Stimulated activated CD8-positive, alpha-beta memory T cell treated with anti-CD3 and anti-CD28 coated beads, Interleukin-12 subunit alpha, Interleukin-12 subunit beta, amount 100 ng/mL, for 1 hour (primary cell): Measurements from ENCODE around the gene KCNG4.

ENCODE experiments used
- DNase-seq: peaks from one replicate; pipeline ENCODE4 v3.0.0-alpha.2; 2020; ENCODE audit warnings: low read depth

KCNG4 gene

GRCh38 chr16:84182680-84183571 is 56.9 kb downstream of the KCNG4 start:
- no peak for DNase-seq

GRCh38 chr16:84182104-84182503 is 57.7 kb downstream of the KCNG4 start:
- no peak for DNase-seq

- no peak for DNase-seq
These were observed 58.5 kb downstream of the KCNG4 start for GRCh38 chr16:84181144-84181915.

GRCh38 chr16:84180519-84181140 is 59.2 kb downstream of the KCNG4 start:
- no peak for DNase-seq

GRCh38 chr16:84179612-84180320 is 60.0 kb downstream of the KCNG4 start:
- no peak for DNase-seq

GRCh38 chr16:84178892-84179611 is 60.8 kb downstream of the KCNG4 start:
- no peak for DNase-seq

- DNase-seq = no peak
These were observed 61.6 kb downstream of the KCNG4 start for GRCh38 chr16:84178146-84178765.

GRCh38 chr16:84177741-84178073 is 62.1 kb downstream of the KCNG4 start:
- DNase-seq = no peak

- DNase-seq = no peak
These were observed 63.4 kb downstream of the KCNG4 start for GRCh38 chr16:84176192-84177053.

- peak; percentile 53 for DNase-seq
These were observed 64.3 kb downstream of the KCNG4 start for GRCh38 chr16:84175350-84176081.

GRCh38 chr16:84174396-84174795 is 65.4 kb downstream of the KCNG4 start:
- DNase-seq = no peak

GRCh38 chr16:84169765-84170310 is 70.0 kb downstream of the KCNG4 start:
- DNase-seq = no peak
